Measurements from ENCODE around the gene AIRE.

- no peak for TF ChIP-seq CTCF (IDR thresholded peaks at IDR 0.05)
- TF ChIP-seq POLR2A (IDR thresholded peaks at IDR 0.05) = no peak
These were observed 47.3 kb downstream of the AIRE start for GRCh38 chr21:44332965-44333364.

All from tibial nerve (tissue), 3 donors.